K562 (cell line): Measurements from ENCODE around the gene ENC1. TPM values are rescaled to one million over a fixed set of nuclear protein-coding genes. Genes with fewer than 3 reads are reported as not detected.

Source experiments
- ATAC-seq: fragments of 200-7000 bp; cut with Tn5 transposase; 3 replicates; pipeline ENCODE4 v1.9.1; 2020; ENCODE audit warnings: moderate library complexity
- BruUV-seq: library from RNA; stranded (reverse); fragments of 400-500 nt; replicated peaks from 2 replicates; lab custom pipeline; 2021; lab: Mats Ljungman, UMichigan
- CTCF ChIA-PET: fragments of 300-600 bp; formaldehyde crosslinking; extraction: SDS; loops from one replicate; lab custom pipeline; 2021; ENCODE audit warnings: low intra/inter-chr PET ratio; lab: Yijun Ruan, JAX
- POLR2A ChIA-PET: fragments of 300-600, 350-650 bp; sonication (Branson Sonifier 250); formaldehyde crosslinking; extraction: SDS; loops from one replicate; lab custom pipeline; 2021; ENCODE audit warnings: antibody characterized with exemption, inconsistent platforms; lab: Yijun Ruan, JAX
- DNase-seq, 4 experiments: peaks; one replicate each; pipeline versions ENCODE4 v3.0.0 to v3.0.0-alpha.2; 2011 to 2018; ENCODE audit warnings: low spot score in 3 of 4, mixed read lengths in 3 of 4; ENCODE audit errors: extremely low read depth in 1 of 4
- FAIRE-seq: peaks from 2 replicates; lab custom pipeline; 2011; peaks lifted over from hg19 to GRCh38; lab: Jason Lieb, UNC
- H2AFZ ChIP-seq: 2 replicates; pipeline ENCODE4 v1.6.0; 2011; ENCODE audit warnings: low read depth, low read length, control low read depth, inconsistent platforms
- H3K27ac ChIP-seq: fragments of 200-600 bp; 3 replicates; pipeline ENCODE4 v1.8.0; 2011; ENCODE audit warnings: low read depth, mild to moderate bottlenecking, control low read depth, inconsistent platforms, low read length, moderate library complexity, mixed read lengths; ENCODE audit errors: extremely low read depth
- H3K27me3 ChIP-seq, 2 experiments: fragments of 300-600 bp in 1 of 2; 2 replicates in 1 of 2; 3 replicates in 1 of 2; pipeline versions ENCODE4 v1.6.0 to v1.8.0; 2011; ENCODE audit warnings: inconsistent platforms in 2 of 2, low read length in 2 of 2, mild to moderate bottlenecking in 1 of 2, mixed read lengths in 1 of 2, moderate library complexity in 1 of 2; ENCODE audit not compliant: control insufficient read depth in 2 of 2, insufficient read depth in 2 of 2
- H3K36me3 ChIP-seq: fragments of 300-600 bp; 3 replicates; pipeline ENCODE4 v1.8.0; 2011; ENCODE audit warnings: mild to moderate bottlenecking, low read length, inconsistent platforms; ENCODE audit not compliant: control insufficient read depth, insufficient read depth
- H3K4me1 ChIP-seq, 2 experiments: fragments of 200-600 bp in 1 of 2; replicated peaks in 1 of 2; 2 replicates in 1 of 2; 3 replicates in 1 of 2; pipeline versions ENCODE4 v1.5.1 to v1.8.0; 2011; ENCODE audit warnings: inconsistent platforms in 2 of 2, low read length in 2 of 2, mild to moderate bottlenecking in 1 of 2, mixed read lengths in 1 of 2, moderate library complexity in 1 of 2; ENCODE audit not compliant: control insufficient read depth in 2 of 2, insufficient read depth in 2 of 2
- H3K4me2 ChIP-seq: 2 replicates; pipeline ENCODE4 v1.6.1; 2011; ENCODE audit warnings: low read length, control low read depth, inconsistent platforms, mixed read lengths; ENCODE audit not compliant: insufficient read depth
- H3K4me3 ChIP-seq: fragments of 200-600 bp; sonication (generic), shearing (Covaris generic); 2 replicates; pipeline ENCODE4 v1.5.1; 2016; ENCODE audit warnings: control low read depth, inconsistent platforms
- H3K79me2 ChIP-seq: fragments of 200-600 bp; 3 replicates; pipeline ENCODE4 v1.8.0; 2011; ENCODE audit warnings: low read length, inconsistent platforms; ENCODE audit not compliant: control insufficient read depth, insufficient read depth
- H3K9ac ChIP-seq, 2 experiments: 2 replicates each; pipeline versions ENCODE4 v1.6.0 to v1.6.1; 2011; ENCODE audit warnings: low read depth in 2 of 2, low read length in 2 of 2, control low read depth in 1 of 2, inconsistent platforms in 1 of 2, mild to moderate bottlenecking in 1 of 2, mixed read lengths in 1 of 2; ENCODE audit not compliant: insufficient read depth in 1 of 2
- H3K9me1 ChIP-seq: one replicate; pipeline ENCODE4 v1.6.0; 2011; ENCODE audit warnings: inconsistent platforms, mild to moderate bottlenecking, low read length, moderate library complexity; ENCODE audit not compliant: control insufficient read depth, insufficient read depth
- H3K9me3 ChIP-seq: replicated peaks from 2 replicates; pipeline ENCODE4 v1.5.1; 2011; ENCODE audit warnings: low read depth, low read length, inconsistent platforms; ENCODE audit not compliant: control insufficient read depth, insufficient read depth
- H4K20me1 ChIP-seq: replicated peaks from 2 replicates; pipeline ENCODE4 v1.6.1; 2011; ENCODE audit warnings: low read length, inconsistent platforms, mixed read lengths; ENCODE audit not compliant: control insufficient read depth, insufficient read depth
- CBX2 ChIP-seq: fragments of 200-600 bp; sonication (generic); IDR thresholded peaks from one replicate; pipeline ENCODE4 v1.6.1; 2012; ENCODE audit warnings: mild to moderate bottlenecking, low read length, inconsistent platforms; ENCODE audit not compliant: insufficient read depth, poor library complexity, severe bottlenecking
- CTBP1 ChIP-seq: fragments of 450-650 bp; IDR thresholded peaks from 2 replicates; pipeline ENCODE4 v1.6.1; 2016; ENCODE audit warnings: borderline replicate concordance
- DACH1 ChIP-seq: fragments of 450-650 bp; IDR thresholded peaks from 2 replicates; pipeline ENCODE4 v1.6.1; 2018; ENCODE audit not compliant: partially characterized antibody
- DDX20 ChIP-seq: fragments of 450-650 bp; IDR thresholded peaks from 2 replicates; pipeline ENCODE4 v1.6.1; 2016; ENCODE audit warnings: missing genetic modification characterization, low read depth, mild to moderate bottlenecking, missing compliant biosample characterization, moderate library complexity
- GATAD2A ChIP-seq: fragments of 450-650 bp; IDR thresholded peaks from 2 replicates; pipeline ENCODE4 v1.6.1; 2017
- NR4A1 ChIP-seq, 2 experiments: fragments of 250-450 bp in 1 of 2; fragments of 450-650 bp in 1 of 2; sonication (Bioruptor Pico) in 1 of 2; IDR thresholded peaks; 2 replicates each; pipeline versions ENCODE4 v1.4.0 to v1.6.1; 2016 to 2020; ENCODE audit warnings: mild to moderate bottlenecking in 2 of 2, missing compliant biosample characterization in 1 of 2, missing genetic modification characterization in 1 of 2, moderate library complexity in 1 of 2
- PHB ChIP-seq: fragments of 250-450 bp; sonication (Bioruptor Pico); IDR thresholded peaks from 2 replicates; pipeline ENCODE4 v1.5.0; 2021
- TAF9B ChIP-seq: fragments of 450-650 bp; IDR thresholded peaks from 2 replicates; pipeline ENCODE4 v1.6.1; 2018; ENCODE audit warnings: mild to moderate bottlenecking; ENCODE audit not compliant: partially characterized antibody
- TEAD2 ChIP-seq: fragments of 450-650 bp; IDR thresholded peaks from 2 replicates; pipeline ENCODE4 v1.6.1; 2016; ENCODE audit warnings: missing genetic modification characterization, control low read depth, missing compliant biosample characterization
- YY1 ChIP-seq, 3 experiments: IDR thresholded peaks; 2 replicates each; pipeline ENCODE4 v1.6.1; 2011; ENCODE audit warnings: low read length in 2 of 3, mild to moderate bottlenecking in 2 of 3, moderate library complexity in 2 of 3, borderline replicate concordance in 1 of 3, control low read depth in 1 of 3, low read depth in 1 of 3; ENCODE audit not compliant: insufficient read depth in 3 of 3, insufficient replicate concordance in 2 of 3, control insufficient read depth in 1 of 3, insufficient read length in 1 of 3; ENCODE audit errors: extremely low read depth in 1 of 3
- ZC3H8 ChIP-seq: fragments of 450-650 bp; IDR thresholded peaks from 2 replicates; pipeline ENCODE4 v1.6.1; 2017
- ZNF436 ChIP-seq: fragments of 250-450, 450-650 bp; sonication (Bioruptor Pico); formaldehyde crosslinking; IDR thresholded peaks from 2 replicates; pipeline ENCODE4 v1.7.0; 2020; ENCODE audit warnings: mild to moderate bottlenecking
- ZNF551 ChIP-seq: fragments of 250-450 bp; sonication (Bioruptor Pico); IDR thresholded peaks from 2 replicates; pipeline ENCODE4 v1.5.0; 2021; ENCODE audit warnings: mild to moderate bottlenecking, moderate library complexity
- ZNF764 ChIP-seq: fragments of 250-450 bp; sonication (Bioruptor Pico); IDR thresholded peaks from 2 replicates; pipeline ENCODE4 v1.4.0; 2020; ENCODE audit warnings: low read depth, mild to moderate bottlenecking, moderate library complexity
- WGBS: fragments of 100-300 bp; shearing (Covaris generic); methylation state at CpG from one replicate; pipeline ENCODE4 v1.1.6; 2016; ENCODE audit warnings: low coverage, mixed read lengths; ENCODE audit not compliant: insufficient coverage; ENCODE audit errors: missing lambda C conversion rate; 5-methylcytosine and 5-hydroxymethylcytosine counted together
- in situ Hi-C: fragments of 300-500 bp; cut with MboI; formaldehyde crosslinking; loops from 4 replicates; pipeline ENCODE4 v1.15.0; 2018; ENCODE audit warnings: inconsistent platforms, mixed read lengths
- intact Hi-C: fragments of 100-400 bp; cut with micrococcal nuclease; formaldehyde crosslinking; loops from 2 replicates; pipeline ENCODE4 v1.14.2; 2022
- polyA plus RNA-seq, 8 experiments: library from polyadenylated mRNA; depleted of rRNA in 4 of 8; stranded (reverse) in 5 of 8; unstranded in 3 of 8; fragments of >200 nt; fragmentation: Nextera tagmentation in 2 of 8; fragmentation: Illumina TruSeq in 1 of 8; extraction: Ambion mirVana in 2 of 8; extraction: Trizol in 1 of 8; gene quantifications; 2 replicates each; pipeline versions ENCODE4 v1.2.1 to v1.2.3, GENCODE V29; 2011 to 2014; ENCODE audit warnings: inconsistent platforms in 1 of 8, missing spikeins in 1 of 8
- total RNA-seq, 7 experiments: library from RNA; depleted of rRNA in 6 of 7; stranded (reverse); fragments of >200 nt in 6 of 7; fragmentation: Illumina TruSeq in 2 of 7; extraction: Trizol in 2 of 7; gene quantifications; 2 replicates each; pipeline versions ENCODE4 v1.2.1 to v1.2.3, GENCODE V29; 2011 to 2021; ENCODE audit warnings: low replicate concordance in 1 of 7
- TF ChIP-seq, protein P1 (sequence below): fragments of 450-650 bp; IDR thresholded peaks from 2 replicates; pipeline ENCODE4 v1.6.1; 2016
- TF ChIP-seq, protein P2 (sequence below): fragments of 250-450 bp; sonication (Bioruptor Pico); IDR thresholded peaks from 2 replicates; pipeline ENCODE4 v1.5.0; 2020; ENCODE audit warnings: mild to moderate bottlenecking, borderline replicate concordance

The ENC1 gene
- total and polyA plus RNA-seq, 9 of the 15 experiments (the other 6 are each of a cell fraction or from before 2014, with no cell fraction given): 0.17 to 3.2 (median 0.97) TPM

DNA sequence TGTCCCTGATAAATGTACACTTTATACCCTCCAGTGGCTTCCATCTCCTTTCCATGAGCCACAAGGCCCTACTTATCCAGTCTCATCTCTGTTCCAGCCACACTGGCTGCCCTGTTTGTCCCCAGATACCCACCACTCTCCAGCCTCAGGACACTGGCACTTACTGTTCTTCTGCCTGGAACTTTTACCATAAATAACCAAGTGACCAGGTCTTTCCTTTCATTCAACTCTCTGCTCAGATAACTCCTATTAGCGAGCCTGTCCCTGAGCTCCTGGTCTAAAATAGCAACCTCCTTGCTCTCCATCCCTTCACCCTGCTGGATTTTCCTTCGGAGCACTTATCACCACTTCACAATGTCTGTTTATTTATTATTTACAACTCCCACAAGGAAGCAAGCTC is 16.6 kb upstream of the ENC1 start:
- TF ChIP-seq TAF9B (no peak), ZNF551 (CRISPR knock-in tag) (no peak), ZNF764 (CRISPR knock-in tag) (no peak), DACH1 (no peak), YY1 (IDR thresholded peaks at IDR 0.05; ENCODE audit: borderline replicate concordance in 1 of 3, control insufficient read depth in 1 of 3, extremely low read depth in 1 of 3, insufficient read depth in 3 of 3, insufficient read length in 1 of 3, insufficient replicate concordance in 2 of 3, low read depth in 1 of 3, low read length in 2 of 3) (no peak), CBX2 (no peak), TEAD2 (tag) (no peak), CTBP1 (no peak), GATAD2A (no peak), PHB (CRISPR knock-in tag) (no peak), NR4A1 (CRISPR knock-in tag; IDR thresholded peaks at IDR 0.05) (no peak), NR4A1 (tag; IDR thresholded peaks at IDR 0.05) (no peak), ZNF436 (CRISPR knock-in tag) (no peak), DDX20 (tag) (no peak), ZC3H8 (no peak)
- TF ChIP-seq, protein P1, sequence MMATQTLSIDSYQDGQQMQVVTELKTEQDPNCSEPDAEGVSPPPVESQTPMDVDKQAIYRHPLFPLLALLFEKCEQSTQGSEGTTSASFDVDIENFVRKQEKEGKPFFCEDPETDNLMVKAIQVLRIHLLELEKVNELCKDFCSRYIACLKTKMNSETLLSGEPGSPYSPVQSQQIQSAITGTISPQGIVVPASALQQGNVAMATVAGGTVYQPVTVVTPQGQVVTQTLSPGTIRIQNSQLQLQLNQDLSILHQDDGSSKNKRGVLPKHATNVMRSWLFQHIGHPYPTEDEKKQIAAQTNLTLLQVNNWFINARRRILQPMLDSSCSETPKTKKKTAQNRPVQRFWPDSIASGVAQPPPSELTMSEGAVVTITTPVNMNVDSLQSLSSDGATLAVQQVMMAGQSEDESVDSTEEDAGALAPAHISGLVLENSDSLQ: no peak
- TF ChIP-seq, protein P2, sequence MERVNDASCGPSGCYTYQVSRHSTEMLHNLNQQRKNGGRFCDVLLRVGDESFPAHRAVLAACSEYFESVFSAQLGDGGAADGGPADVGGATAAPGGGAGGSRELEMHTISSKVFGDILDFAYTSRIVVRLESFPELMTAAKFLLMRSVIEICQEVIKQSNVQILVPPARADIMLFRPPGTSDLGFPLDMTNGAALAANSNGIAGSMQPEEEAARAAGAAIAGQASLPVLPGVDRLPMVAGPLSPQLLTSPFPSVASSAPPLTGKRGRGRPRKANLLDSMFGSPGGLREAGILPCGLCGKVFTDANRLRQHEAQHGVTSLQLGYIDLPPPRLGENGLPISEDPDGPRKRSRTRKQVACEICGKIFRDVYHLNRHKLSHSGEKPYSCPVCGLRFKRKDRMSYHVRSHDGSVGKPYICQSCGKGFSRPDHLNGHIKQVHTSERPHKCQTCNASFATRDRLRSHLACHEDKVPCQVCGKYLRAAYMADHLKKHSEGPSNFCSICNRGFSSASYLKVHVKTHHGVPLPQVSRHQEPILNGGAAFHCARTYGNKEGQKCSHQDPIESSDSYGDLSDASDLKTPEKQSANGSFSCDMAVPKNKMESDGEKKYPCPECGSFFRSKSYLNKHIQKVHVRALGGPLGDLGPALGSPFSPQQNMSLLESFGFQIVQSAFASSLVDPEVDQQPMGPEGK (CRISPR knock-in tag): no peak
- Histone ChIP-seq H3K9ac (no peak overlapping the region), H3K9me1 (no peaks in the 10 kb centered on the region), H3K4me3 (no peak overlapping the region), H3K27ac (no peak overlapping the region), H3K79me2 (no peaks in the 10 kb centered on the region), H4K20me1 (no peaks in the 10 kb centered on the region), H3K4me1 (no peaks in the 10 kb centered on the region), H3K27me3 (peaks cover 0 to 26% of the 10 kb centered on the region in 2 experiments; a peak in 4 of 5 replicates), H3K9me3 (no peaks in the 10 kb centered on the region), H2AFZ (no peak overlapping the region), H3K36me3 (no peaks in the 10 kb centered on the region), H3K4me2 (no peak overlapping the region)
- intact Hi-C loops: no loop called here
- CTCF ChIA-PET: no interaction called here
- in situ Hi-C loops: no loop called here
- no peak for FAIRE-seq
- POLR2A ChIA-PET: interaction anchor here (1.3 kb wide), 1 partner anchor 17 kb away, joined by 5 read pairs; the partner anchor contains the start of gene ENC1
- DNase-seq: no peak
- BruUV-seq: no TSS peak
- WGBS: 4% methylated on average over 2 of the region's 2 CpGs
- no peak for ATAC-seq
